RKO (cell line): ENCODE data around the gene TNFRSF8.
"Not testable (repeated sequence)": the region's sequence is repeated elsewhere in the genome, so short reads cannot be mapped to it uniquely, and the experiment has no call there.

Source experiments
- DNase-seq: peaks from one replicate; pipeline ENCODE4 v3.0.0-alpha.2; 2016; ENCODE audit warnings: low spot score

Gene TNFRSF8

DNA sequence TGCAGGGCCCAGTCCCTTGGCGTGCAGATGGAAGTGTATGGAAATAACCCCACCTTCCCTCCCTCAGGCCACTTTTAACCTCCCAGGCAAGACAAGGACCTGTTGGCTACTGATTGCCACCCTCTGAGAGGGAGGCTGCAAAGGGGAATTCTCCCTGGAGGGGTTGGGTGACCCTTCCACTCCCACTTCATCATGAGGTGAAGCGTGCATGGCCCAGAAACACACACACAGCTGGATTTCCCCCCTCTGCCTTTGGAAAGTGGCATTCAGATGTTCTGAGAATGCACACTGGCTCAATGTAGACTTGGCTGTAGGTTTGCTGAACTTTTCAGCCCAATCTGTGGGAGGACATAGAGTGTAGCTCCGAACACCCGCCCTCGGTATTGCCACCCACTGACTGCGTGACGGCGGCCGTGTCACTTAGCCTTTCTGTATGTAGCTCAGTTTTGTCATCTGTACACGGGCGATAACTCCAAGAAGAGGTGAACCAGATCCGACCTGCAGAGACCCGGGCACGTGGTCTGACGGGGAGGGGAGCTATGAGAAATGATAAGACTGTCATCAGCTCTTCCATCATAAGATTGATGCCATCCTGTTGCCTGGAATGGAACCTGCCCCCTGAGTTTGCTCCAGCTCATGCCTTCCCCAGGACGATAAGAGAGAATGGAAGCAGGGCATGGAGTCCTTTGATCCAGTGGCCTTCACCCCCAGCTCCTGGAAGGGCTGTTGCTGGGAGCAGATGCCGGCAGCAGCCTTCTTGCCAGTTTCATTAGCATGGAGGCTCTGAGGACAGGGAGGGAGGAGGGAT, 24.5 kb upstream of the TNFRSF8 start:
- DNase-seq, result no peak

DNA sequence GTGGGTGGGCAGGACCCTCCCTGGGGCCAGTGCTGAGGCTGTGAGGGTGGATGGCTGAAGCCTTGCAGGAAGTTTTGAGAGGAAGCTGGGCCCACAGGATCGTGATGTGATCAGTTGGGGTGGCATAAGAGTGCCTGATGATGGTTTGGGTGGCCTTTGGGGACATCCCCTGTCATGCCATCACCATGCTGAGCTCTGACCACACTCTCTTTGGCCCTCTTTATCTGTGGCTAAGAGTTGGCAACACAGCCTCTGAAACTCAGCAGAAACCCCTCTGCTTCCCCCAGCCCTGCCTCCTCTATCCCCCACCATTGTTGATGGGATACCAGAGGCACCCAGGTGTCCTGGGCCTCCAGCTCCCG, 24.0 kb upstream of the TNFRSF8 start:
- no peak for DNase-seq

DNA sequence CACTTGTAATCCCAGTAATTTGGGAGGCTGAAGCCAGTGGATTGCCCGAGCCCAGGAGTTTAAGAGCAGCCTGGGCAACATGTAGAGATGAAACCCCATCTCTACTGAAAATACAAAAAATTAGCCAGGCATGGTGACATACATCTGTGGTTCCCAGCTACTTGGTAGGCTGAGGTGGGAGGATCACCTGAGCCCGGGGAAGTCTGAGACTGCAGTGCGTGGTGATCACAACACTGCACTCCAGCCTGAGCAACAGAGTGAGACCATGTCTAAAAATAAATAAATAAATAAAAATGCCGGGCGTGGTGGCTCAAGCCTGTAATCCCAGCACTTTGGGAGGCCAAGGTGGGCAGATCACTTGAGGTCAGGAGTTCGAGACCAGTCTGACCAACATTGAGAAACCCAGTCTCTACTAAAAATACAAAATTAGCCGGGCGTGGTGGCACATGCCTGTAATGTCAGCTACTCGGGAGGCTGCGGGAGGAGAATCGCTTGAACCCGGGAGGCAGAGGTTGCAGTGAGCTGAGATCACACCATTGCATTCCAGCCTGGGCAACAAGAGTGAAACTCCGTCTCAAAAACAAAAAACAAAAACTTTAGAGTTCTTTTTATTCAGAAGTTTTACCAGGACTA, 23.2 kb upstream of the TNFRSF8 start:
- DNase-seq, result not testable (repeated sequence)

DNA sequence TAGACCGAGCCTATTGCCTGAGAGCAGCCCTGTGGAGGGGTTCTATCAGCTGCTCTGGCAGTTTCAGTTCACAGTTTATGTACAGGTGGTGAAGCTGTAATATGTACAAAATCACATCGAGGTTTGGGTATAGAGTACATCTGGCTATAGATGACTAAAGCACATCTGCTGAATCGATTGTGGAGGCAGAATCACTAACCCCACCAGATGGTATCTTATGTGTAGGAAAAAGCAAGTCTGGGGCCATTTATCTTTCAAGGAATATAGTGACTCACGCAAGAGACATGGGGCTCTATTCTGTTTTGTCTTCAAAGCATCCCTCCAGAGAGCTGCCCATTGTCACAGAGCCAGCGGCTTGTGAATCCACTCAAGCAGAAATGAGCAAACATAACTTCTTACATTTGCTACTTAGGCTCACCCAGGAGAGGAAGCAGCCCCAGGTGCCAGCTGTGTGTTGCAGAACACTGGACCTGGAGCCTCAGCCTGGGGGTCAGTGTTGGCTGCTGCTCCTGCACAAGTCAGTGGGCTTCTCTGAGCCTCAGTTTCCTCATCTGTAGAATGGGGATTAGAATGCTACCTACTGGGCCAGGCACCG, 22.5 kb upstream of the TNFRSF8 start:
- no peak for DNase-seq

DNA sequence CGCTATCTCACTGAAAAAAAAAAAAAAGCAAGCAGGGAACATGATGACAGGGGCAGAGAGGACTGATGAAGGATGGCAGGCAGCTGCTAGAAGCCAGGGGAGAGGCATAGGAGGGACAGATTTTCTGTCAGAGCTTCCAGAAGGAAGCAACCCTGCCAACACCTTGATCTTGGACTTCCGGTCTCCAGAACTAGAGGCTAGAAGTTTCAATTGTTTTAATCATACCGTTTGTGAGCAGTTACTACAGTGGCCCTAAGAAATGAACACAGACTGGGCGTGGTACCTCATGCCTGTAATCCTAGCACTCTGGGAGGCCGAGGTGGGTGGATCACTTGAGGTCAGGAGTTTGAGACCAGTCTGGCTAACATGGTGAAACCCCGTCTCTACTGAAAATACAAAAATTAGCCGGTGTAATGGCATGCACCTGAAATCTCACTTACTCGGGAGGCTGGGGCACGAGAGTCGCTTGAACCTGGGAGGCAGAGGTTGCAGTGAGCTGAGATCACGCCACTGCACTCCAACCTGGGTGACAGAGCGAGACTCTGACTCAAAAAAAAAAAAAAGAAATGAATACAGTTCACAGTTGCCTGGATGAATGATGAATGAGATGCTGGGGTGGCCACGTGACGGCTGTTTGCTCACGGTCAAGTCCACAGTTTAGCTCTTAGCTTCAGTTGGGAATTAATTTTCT, 18.8 kb upstream of the TNFRSF8 start:
- DNase-seq, result not testable (repeated sequence)

DNA sequence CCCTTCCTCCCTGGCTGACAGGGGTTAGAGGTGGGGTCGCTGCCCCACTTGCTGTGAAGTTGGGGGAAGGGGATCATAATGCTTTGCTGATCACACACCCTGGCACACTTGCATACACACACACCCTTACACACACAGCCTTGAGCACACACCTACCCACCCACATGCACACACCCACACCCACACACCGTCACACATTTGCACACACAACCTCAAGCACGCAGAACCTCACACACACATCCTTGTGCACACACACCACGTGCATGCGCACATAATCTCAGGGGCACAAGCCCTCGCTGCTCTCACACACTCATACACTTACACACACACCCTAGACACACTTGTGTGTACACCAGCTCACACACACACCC, 16.4 kb upstream of the TNFRSF8 start:
- no peak for DNase-seq

DNA sequence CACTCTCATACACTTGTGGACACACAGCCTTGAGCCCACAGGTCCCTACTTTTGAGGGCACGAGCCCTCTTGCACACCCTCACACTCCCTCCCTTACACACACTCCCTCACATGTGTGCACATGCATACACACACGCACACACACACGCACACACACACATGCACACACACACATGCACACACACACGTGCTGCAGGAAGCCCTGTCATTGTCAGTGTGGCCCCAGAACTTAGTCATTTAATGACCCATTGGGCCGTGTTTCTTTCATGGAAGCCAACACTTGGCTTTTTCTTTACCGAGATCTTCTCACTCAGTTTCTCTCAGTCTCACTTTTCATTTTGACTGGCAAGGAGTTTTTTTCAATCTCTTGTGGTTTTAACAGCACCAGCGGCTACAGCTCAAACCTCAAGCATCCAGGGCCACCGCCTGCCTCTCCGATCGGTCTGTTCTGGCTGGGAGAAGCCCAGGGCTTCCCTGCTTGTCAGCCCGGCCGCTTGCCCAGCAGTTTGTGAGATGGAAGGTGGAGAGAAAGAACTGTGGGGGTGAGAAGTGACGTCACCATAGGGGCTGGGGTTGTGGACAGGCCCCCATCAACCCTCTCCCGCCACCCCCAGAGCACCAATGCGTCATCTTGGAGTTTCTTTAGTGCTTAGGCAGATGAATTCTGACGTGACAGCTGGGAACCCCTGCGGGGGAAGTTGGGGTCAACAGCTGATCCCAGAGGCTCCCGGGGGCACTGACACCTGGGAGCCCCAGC, 15.8 kb upstream of the TNFRSF8 start:
- no peak for DNase-seq

DNA sequence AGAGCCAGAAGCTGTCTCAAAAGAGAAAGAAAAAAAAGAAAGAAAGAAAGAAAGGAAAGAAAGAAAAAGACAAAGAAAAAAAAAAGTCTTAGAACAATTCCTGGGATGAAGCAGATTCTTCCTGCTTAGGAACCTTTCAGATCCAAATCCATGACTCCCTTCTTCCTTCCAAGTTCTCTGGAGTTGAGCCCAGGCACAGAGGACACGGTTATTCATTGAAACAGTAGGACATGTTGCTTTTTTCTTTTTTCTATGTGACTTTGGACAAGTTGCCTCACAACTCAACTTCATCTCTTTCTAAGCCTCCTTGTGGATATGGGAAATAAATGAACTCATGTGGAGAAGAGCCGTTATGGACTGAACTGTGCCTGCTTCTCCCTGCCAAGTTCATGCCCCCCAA, 14.7 kb upstream of the TNFRSF8 start:
- DNase-seq, result no peak

DNA sequence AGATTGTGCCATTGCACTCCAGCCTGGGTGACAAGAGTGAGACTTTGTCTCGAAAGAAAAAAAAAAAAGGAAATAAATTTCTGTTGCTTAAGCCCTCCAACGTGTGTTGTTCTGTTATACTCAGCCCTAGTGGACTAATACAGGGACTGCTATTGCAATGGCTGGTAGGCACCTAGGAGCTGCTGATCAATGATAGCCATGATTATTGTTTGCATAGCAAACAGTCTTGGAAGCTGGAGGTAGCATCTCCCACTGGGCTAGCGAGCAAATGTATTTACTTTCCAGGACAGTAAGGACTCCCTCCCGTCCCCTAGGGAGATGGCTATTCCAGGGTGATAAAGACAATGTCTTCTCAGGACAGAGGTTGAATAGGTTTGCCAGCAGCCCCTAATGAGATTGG, 13.5 kb upstream of the TNFRSF8 start:
- DNase-seq, result no peak

DNA sequence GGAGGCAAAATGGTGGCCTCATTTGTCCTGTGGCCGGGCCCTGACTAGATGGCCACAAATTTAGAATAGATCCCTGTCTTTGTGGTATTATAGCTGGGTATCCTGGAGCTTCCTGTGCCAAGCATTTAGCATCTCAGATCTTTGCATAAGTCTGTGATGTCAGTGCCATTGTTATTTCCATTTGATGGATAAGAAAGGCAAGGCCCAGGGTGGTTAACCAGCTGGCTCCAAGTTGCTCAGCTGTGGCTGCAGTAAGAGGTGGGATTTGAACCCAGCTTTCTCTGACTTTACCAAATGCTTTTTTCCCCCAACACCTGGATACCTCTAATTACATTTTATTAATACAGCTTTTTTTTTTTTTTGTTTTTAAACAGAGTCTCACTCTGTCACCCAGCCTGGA, 11.7 kb upstream of the TNFRSF8 start:
- no peak for DNase-seq

DNA sequence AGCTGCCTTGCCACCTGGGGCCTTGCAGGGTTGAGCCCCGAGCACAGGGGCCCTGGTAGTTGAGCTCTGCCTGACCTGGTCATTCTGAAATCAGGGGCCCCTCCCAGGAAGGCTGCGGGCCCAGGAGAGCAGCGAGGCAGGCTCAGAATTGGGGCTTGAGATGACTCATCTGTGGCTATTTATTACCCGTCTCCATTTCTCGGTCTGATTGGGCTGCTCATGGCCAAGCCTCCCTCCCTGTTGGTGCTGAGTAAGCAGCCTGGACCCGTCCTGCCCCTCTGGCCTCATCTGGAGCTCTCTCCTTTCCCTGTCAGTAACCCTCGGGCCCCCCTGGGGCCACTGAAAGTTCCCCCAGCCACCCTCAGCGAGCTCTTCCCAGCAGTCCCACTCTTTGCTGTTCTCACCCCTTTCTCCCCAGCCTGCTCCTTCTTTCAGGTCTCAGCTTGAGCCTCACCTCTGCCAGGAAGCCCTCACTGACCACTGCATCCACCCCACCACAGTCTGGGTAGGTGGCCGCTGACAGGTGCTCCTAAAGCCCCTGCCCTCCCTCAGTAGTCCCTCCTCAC, 11.0 kb upstream of the TNFRSF8 start:
- DNase-seq, result peak; percentile 91

DNA sequence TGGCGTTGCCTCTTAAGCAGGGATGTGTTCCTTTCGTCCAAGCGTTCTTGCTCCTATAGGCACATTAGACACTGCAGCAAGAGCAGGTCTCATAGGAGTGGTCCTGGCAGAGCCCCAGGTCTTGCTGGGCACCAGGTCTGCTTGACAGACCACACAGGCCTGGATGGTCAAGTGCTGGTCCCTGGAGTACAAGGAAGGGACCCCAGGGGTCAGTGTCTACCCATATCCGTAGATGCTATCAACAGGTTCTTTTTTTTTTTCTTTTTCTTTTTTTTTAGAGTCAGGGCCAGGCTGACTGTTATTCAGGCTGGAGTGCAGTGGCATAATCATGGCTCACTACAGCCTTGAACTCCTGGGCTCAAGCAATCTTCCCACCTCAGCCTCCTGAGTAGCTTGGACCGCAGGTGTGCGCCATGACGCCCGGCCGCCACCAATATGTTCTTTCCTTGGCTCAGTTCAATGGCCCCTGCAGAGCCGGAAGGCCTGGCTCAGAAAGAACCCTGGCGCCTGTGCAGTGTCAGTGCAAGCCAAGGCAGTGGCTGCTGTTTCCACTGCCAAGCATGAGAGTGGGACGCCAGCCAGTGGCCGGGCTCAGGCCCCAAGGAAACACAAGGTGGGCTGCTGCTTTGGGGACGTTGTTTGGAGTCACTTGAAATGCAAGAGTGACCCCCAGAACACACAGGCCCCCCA, 10.0 kb upstream of the TNFRSF8 start:
- no peak for DNase-seq

DNA sequence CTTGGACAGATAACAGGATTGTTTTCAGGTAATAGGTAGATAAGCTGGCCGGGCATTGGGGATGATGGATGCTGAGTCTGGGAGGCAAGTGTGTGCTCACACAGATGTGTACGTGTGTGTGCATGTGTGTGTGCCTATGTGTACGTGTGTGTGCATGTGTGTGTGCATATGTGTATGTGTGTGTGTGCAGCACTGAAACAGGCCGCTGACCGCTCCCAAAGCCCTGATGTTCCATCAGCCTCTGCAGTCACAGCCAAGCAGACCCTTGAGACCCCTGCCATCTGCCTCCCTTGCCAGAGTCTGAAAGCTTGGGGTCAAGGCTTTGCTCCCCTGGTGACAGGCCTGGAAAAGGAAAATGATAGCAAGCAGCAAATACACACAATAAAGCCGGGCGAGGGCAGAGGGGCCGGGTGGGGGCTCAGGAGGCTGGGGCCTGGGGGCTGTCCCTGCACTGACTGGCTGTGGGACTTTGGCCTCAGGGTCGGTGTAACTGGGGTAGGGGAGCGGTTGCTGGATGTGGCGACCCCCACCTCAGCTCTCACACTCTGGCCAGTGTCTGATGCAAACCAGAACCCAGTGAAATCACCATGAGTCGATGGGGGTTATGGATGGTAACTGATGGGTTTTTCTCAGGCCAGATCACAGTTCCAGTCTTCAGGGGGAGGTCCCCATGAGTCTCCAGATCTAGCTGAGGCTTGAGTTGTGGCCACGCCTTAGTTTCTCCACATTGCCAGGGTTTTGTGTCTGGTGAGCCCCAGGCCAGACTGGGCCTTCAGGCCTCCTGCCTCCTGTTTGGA, 9.2 kb upstream of the TNFRSF8 start:
- DNase-seq, result no peak

DNA sequence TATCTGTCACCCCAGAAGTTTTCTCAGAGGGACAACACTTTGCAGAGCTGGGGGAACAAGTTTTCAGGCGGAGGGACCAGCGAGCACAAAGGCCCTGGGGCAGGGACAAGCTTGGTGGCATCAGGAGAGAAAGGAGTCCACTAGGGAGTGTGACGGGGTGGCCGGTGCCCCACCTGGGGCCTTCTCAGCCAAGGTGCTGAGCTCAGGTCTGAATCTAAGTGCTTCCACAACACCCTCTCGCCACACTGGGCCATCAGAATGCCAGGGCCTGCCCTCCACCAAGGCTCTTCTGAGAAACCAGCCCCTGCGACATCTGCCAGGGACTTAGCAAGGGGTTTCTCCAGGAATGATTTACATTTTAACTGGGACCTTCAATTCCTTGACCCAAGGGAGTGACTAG, 7.8 kb upstream of the TNFRSF8 start:
- no peak for DNase-seq

DNA sequence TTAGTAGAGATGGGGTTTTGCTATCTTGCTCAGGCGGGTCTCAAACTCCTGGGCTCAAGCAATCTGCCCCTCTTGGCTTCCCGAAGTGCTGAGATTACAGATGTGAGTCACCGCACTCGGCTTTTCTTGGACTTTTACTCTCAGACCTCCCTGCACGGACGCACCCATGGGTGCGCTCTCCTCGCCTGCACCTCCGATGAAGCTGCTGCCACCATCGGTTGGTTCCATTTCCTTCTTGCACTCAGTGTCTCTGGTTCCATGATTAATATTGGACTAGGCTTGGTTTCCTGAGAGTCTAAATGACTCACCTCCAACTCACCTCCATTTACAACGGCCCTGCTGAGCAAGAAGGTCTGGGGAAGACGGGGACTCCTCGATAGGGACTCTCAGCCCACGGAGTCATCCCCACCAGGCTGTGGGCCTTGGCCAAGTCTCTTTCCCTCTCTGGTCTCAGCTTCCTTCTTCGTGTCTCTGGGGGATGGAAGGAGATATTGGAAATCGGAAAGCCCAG, 6.7 kb upstream of the TNFRSF8 start:
- peak; percentile 53 for DNase-seq

DNA sequence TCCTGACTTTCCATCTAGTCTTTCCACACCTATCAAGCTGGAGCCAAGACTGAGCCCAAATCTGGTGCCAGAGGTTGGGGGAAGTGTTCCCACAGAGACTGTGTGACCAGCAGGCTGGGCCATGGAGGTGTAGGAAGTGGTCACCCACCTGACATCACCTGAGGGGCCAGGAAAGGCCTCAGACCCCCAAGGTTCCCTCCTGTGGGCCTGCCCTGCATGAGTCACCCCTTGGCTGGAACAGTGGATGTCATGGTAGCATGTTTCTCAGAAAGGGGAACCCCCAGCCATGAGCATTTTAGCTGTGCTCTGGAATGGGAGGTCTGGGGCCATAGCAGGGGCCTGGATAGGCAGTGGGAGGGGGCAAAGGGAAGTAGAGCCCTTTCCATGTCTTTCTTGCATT, 5.7 kb upstream of the TNFRSF8 start:
- DNase-seq, result no peak

DNA sequence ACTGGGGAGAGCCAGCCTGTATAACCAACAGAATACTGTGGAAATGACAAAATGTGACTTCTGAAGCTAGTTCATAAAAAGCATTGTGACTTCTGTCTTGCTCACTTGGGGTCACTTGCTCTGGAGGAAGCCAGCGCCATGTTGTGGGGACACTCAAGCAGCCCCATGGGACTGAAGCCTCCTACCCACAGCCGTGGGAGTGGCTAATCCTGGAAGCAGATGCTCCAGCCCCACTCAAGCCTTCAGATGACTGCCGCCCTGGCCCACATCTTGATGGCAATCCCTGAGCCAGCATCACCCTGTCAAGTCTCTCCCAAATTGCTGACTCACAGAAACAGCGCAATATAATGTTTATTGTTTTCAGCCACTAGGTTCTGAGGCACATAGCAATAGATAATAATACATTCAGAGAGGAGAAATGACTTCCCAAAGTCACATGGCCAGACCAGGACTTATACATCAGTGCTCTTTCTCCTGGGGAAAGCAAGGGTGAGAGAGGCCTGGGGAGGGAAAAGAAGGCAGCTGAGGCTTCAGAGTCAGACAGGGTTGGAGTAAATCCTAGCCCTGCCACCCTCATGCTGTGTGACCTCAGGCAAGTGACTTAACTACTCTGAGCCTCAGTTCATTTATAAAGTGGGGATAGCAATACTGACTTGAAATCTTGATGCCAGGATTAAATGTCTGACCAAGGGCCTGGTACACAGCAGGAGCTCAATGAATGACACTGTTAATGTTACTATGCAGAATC, 5.0 kb upstream of the TNFRSF8 start:
- DNase-seq, result no peak

DNA sequence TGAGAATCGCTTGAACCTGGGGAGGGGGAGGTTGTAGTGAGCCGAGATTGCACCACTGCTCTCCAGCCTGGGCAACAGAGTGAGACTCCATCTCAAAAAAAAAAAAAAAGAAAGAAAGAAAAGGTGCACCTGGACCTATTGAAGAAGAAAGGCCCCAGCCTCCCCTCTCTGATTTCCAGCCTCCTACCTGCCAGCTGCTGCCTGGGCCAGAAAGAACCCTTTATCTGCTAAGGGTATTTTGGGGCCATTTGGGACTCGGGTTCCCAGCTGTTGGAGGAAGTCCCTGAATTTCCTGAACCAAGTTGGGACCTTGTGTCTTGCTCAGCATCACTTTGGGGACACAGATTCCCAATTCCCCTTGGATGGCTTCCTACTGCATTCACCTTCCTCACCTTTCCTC, 3.9 kb upstream of the TNFRSF8 start:
- no peak for DNase-seq

DNA sequence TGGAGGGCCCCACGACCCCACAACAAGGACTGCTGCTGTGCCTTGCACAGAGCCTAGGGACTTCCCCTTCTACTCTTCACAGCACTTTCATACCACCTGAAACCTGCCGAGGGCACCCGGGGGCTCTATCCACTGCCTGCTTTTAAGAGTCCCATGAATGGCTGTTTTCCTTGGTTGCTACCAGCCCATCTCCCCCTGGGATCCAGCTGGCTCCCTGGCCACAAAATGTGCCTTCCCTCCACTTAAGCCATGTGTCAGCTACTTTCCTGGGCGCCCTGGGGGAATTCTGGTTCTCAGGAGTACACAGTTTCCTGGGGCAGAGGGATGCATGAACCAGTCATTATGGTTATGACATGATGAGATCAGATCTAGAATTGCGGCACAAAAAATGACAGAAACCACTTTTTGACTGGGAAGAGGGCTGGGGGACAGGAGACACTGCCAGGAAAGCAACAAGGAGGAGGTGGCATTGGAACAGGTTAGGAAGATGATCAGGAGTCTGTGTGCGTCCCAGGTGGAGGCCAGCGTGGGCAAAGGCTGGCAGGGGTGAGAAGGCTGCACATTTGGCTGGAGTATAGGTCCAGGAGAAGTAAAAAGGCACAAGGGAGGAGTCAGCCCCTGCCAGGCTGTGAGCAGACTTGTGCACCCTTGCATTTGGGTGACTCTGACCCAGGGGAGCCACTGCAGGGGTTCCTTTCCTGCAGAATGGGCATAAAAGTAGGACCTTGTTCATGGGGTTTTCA, 3.2 kb upstream of the TNFRSF8 start:
- no peak for DNase-seq
